KMS-11 (cell line): ENCODE data around the gene LPGAT1.

Experiments used
- H2AFZ ChIP-seq: fragments of 200-600 bp; sonication (generic); 2 replicates; pipeline ENCODE4 v1.6.1; 2016; ENCODE audit warnings: antibody characterized with exemption, mixed run types, low read depth
- H3K27ac ChIP-seq: fragments of 200-600 bp; sonication (generic); 2 replicates; pipeline ENCODE4 v1.6.1; 2016; ENCODE audit warnings: mild to moderate bottlenecking, mixed run types
- H3K27me3 ChIP-seq: fragments of 200-600 bp; sonication (generic); 2 replicates; pipeline ENCODE4 v1.6.1; 2017; ENCODE audit warnings: mild to moderate bottlenecking, low read depth, mixed run types, moderate library complexity; ENCODE audit not compliant: insufficient read depth
- H3K36me3 ChIP-seq: fragments of 200-600 bp; sonication (generic); 2 replicates; pipeline ENCODE4 v1.6.1; 2017; ENCODE audit warnings: mild to moderate bottlenecking, mixed run types; ENCODE audit not compliant: insufficient read depth
- H3K4me1 ChIP-seq: fragments of 200-600 bp; sonication (generic); 2 replicates; pipeline ENCODE4 v1.6.1; 2016; ENCODE audit warnings: mild to moderate bottlenecking, low read depth, mixed run types; ENCODE audit not compliant: poor library complexity, severe bottlenecking
- H3K4me2 ChIP-seq: fragments of 200-600 bp; sonication (generic); 2 replicates; pipeline ENCODE4 v1.7.0; 2016; ENCODE audit warnings: mild to moderate bottlenecking, mixed run types
- H3K4me3 ChIP-seq: fragments of 200-600 bp; sonication (generic); IDR thresholded peaks from 2 replicates; pipeline ENCODE4 v1.6.1; 2017; ENCODE audit warnings: low read depth, low read length, mixed read lengths; ENCODE audit not compliant: insufficient read depth
- H3K79me2 ChIP-seq: fragments of 200-600 bp; sonication (generic); 2 replicates; pipeline ENCODE4 v1.6.1; 2016; ENCODE audit warnings: low read depth, mixed run types; ENCODE audit not compliant: insufficient read depth
- H3K9ac ChIP-seq: fragments of 200-600 bp; sonication (generic); 2 replicates; pipeline ENCODE4 v1.6.1; 2016; ENCODE audit warnings: mild to moderate bottlenecking, mixed run types
- H4K20me1 ChIP-seq: fragments of 200-600 bp; sonication (generic); 2 replicates; pipeline ENCODE4 v1.6.1; 2016; ENCODE audit warnings: mild to moderate bottlenecking, mixed run types; ENCODE audit not compliant: insufficient read depth
- CTCF ChIP-seq: fragments of 200-600 bp; sonication (generic); conservative IDR thresholded peaks from 2 replicates; pipeline ENCODE4 v1.6.1; 2017; ENCODE audit warnings: low read depth, mild to moderate bottlenecking, antibody characterized with exemption, low read length, moderate library complexity, mixed read lengths

LPGAT1 gene

GRCh38 chr1:211825980-211826379, 4.6 kb downstream of the LPGAT1 start:
- H3K79me2 ChIP-seq, result 0 out of 2 replicates have a peak, but pooled peaks cover 3% of the 10 kb centered on the region
- H4K20me1 ChIP-seq, result no peaks in the 10 kb centered on the region
- no peak overlapping the region for H3K27ac ChIP-seq
- no peaks in the 10 kb centered on the region for H3K36me3 ChIP-seq
- no peaks in the 10 kb centered on the region for H3K27me3 ChIP-seq
- peaks cover 12% of the 10 kb centered on the region for H3K4me1 ChIP-seq
- no peak overlapping the region for H3K4me2 ChIP-seq
- no peak overlapping the region for H3K9ac ChIP-seq
- no peak overlapping the region for H2AFZ ChIP-seq
- no peak overlapping the region for H3K4me3 ChIP-seq
- TF ChIP-seq CTCF, result no peak

GRCh38 chr1:211822677-211823407, 7.7 kb downstream of the LPGAT1 start:
- Histone ChIP-seq H3K4me1 (no peaks in the 10 kb centered on the region), H3K4me3 (no peak overlapping the region), H3K27ac (no peak overlapping the region), H3K27me3 (no peaks in the 10 kb centered on the region), H4K20me1 (no peaks in the 10 kb centered on the region), H3K36me3 (no peaks in the 10 kb centered on the region), H3K4me2 (no peak overlapping the region), H2AFZ (no peak overlapping the region), H3K79me2 (no peaks in the 10 kb centered on the region), H3K9ac (no peak overlapping the region)
- TF ChIP-seq CTCF, result no peak

- Histone ChIP-seq H3K4me3 (no peak overlapping the region), H3K4me2 (no peak overlapping the region), H3K27me3 (no peaks in the 10 kb centered on the region), H3K4me1 (no peaks in the 10 kb centered on the region), H3K9ac (no peak overlapping the region), H3K27ac (no peak overlapping the region), H2AFZ (no peak overlapping the region), H3K79me2 (no peaks in the 10 kb centered on the region), H3K36me3 (no peaks in the 10 kb centered on the region), H4K20me1 (no peaks in the 10 kb centered on the region)
- TF ChIP-seq CTCF, result no peak
These were observed 14.0 kb downstream of the LPGAT1 start for GRCh38 chr1:211816586-211816985.

GRCh38 chr1:211814313-211814712, 16.2 kb downstream of the LPGAT1 start:
- Histone ChIP-seq H2AFZ (no peak overlapping the region), H3K27ac (no peak overlapping the region), H3K36me3 (no peaks in the 10 kb centered on the region), H3K79me2 (no peaks in the 10 kb centered on the region), H3K27me3 (no peaks in the 10 kb centered on the region), H3K9ac (no peak overlapping the region), H4K20me1 (no peaks in the 10 kb centered on the region), H3K4me1 (no peaks in the 10 kb centered on the region), H3K4me3 (no peak overlapping the region), H3K4me2 (no peak overlapping the region)
- no peak for TF ChIP-seq CTCF
